ENCODE measurements around the gene MISP.

MISP gene

GRCh38 chr19:709196-709964 lies 41.5 kb upstream of the MISP start:
- peak; percentile 20 for ATAC-seq
- TF ChIP-seq ZFP3 (CRISPR knock-in tag; IDR thresholded peaks at IDR 0.05) (no peak), SNAI2 (CRISPR knock-in tag; IDR thresholded peaks at IDR 0.05) (no peak)

GRCh38 chr19:709965-710571 lies 40.8 kb upstream of the MISP start:
- TF ChIP-seq POU6F1 (CRISPR knock-in tag; IDR thresholded peaks at IDR 0.05; ENCODE audit: borderline replicate concordance, low read depth), result no peak
- TF ChIP-seq ISL1 (CRISPR knock-in tag; IDR thresholded peaks at IDR 0.05), result no peak
- TF ChIP-seq CSRNP3 (CRISPR knock-in tag; IDR thresholded peaks at IDR 0.05), result no peak
- no peak for TF ChIP-seq RARB (CRISPR knock-in tag; IDR thresholded peaks at IDR 0.05)
- no peak for TF ChIP-seq BACH2 (CRISPR knock-in tag; IDR thresholded peaks at IDR 0.05; ENCODE audit: borderline replicate concordance)
- TF ChIP-seq ARNTL (CRISPR knock-in tag; IDR thresholded peaks at IDR 0.05; ENCODE audit: borderline replicate concordance, low read depth), result no peak
- TF ChIP-seq ZFP30 (CRISPR knock-in tag; IDR thresholded peaks at IDR 0.05), result no peak
- no peak for TF ChIP-seq TOX (CRISPR knock-in tag; IDR thresholded peaks at IDR 0.05; ENCODE audit: borderline replicate concordance)
- no peak for TF ChIP-seq PPARA (CRISPR knock-in tag; IDR thresholded peaks at IDR 0.05; ENCODE audit: borderline replicate concordance)
- TF ChIP-seq SNAI2 (CRISPR knock-in tag; IDR thresholded peaks at IDR 0.05), result no peak
- TF ChIP-seq CREB5 (CRISPR knock-in tag; IDR thresholded peaks at IDR 0.05; ENCODE audit: low read depth), result no peak
- no peak for TF ChIP-seq ZC3H10 (CRISPR knock-in tag; IDR thresholded peaks at IDR 0.05)
- no peak for TF ChIP-seq TSHZ2 (CRISPR knock-in tag; IDR thresholded peaks at IDR 0.05)
- TF ChIP-seq ZNF70 (CRISPR knock-in tag; IDR thresholded peaks at IDR 0.05), result no peak
- no peak for TF ChIP-seq ESRRG (CRISPR knock-in tag; IDR thresholded peaks at IDR 0.05)
- TF ChIP-seq ZFP3 (CRISPR knock-in tag; IDR thresholded peaks at IDR 0.05), result no peak
- no peak for TF ChIP-seq GLIS3 (CRISPR knock-in tag; IDR thresholded peaks at IDR 0.05)
- no peak for TF ChIP-seq ZNF8 (CRISPR knock-in tag; IDR thresholded peaks at IDR 0.05)
- ATAC-seq, result no peak

- no peak for TF ChIP-seq POU6F1 (CRISPR knock-in tag; IDR thresholded peaks at IDR 0.05; ENCODE audit: borderline replicate concordance, low read depth)
- no peak for TF ChIP-seq TOX (CRISPR knock-in tag; IDR thresholded peaks at IDR 0.05; ENCODE audit: borderline replicate concordance)
- TF ChIP-seq ZNF565 (CRISPR knock-in tag; conservative IDR thresholded peaks at IDR 0.05; ENCODE audit: low read depth), result no peak
- TF ChIP-seq ZC3H10 (CRISPR knock-in tag; IDR thresholded peaks at IDR 0.05), result no peak
- no peak for TF ChIP-seq ESRRG (CRISPR knock-in tag; IDR thresholded peaks at IDR 0.05)
- ATAC-seq, result no peak
These were observed 40.1 kb upstream of the MISP start for GRCh38 chr19:710767-711166.
